ENCODE measurements around the gene TEAD1.

TEAD1 gene

DNA sequence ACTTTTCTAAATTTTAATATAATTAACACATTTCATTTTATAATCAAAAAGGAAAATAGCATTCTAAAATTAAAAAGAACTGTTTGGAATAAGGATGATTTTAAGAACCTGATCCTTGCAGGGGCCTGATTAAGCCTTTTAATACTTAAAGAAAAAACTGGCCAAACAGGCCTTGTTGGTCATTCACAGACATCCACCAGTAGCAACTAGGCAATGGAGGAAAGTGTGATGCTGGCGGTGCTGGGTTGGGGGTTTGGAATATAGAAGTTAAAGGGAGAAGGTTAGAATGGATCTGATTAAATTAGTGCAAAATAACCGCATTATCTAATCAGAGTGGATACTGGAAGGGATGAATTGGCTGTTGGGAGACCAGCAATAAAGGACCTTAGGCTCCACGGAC lies 16.9 kb upstream of the TEAD1 start:
- H3K9me3 ChIP-seq (replicated peaks; ENCODE audit: insufficient read depth, low read length): no peaks in the 10 kb centered on the region
- H4K20me1 ChIP-seq (ENCODE audit: insufficient read depth, low read length): no peaks in the 10 kb centered on the region
- no peaks in the 10 kb centered on the region for H3K79me2 ChIP-seq (ENCODE audit: low read length)
- H3K27me3 ChIP-seq (replicated peaks; ENCODE audit: insufficient read depth, low read length): no peaks in the 10 kb centered on the region
- H3K4me3 ChIP-seq (ENCODE audit: low read length): no peak overlapping the region
- H3K9me2 ChIP-seq (replicated peaks; ENCODE audit: insufficient read depth, low read length): no peaks in the 10 kb centered on the region
- no peak for DNase-seq
- H2AFZ ChIP-seq (ENCODE audit: low read length): no peak overlapping the region
- H3K36me3 ChIP-seq (replicated peaks; ENCODE audit: insufficient read depth, low read length): no peaks in the 10 kb centered on the region
- H3K4me1 ChIP-seq (ENCODE audit: low read length): no peaks in the 10 kb centered on the region
- no peak overlapping the region for H3K4me2 ChIP-seq (ENCODE audit: low read depth, low read length)
- no peak overlapping the region for H3K9ac ChIP-seq (ENCODE audit: low read length)
- TF ChIP-seq EZH2 (optimal IDR thresholded peaks at IDR 0.05; ENCODE audit: low read depth, low read length): no peak
- TF ChIP-seq EZH2phosphoT487 (IDR thresholded peaks at IDR 0.05; ENCODE audit: low read length): no peak
- TF ChIP-seq, protein P1, sequence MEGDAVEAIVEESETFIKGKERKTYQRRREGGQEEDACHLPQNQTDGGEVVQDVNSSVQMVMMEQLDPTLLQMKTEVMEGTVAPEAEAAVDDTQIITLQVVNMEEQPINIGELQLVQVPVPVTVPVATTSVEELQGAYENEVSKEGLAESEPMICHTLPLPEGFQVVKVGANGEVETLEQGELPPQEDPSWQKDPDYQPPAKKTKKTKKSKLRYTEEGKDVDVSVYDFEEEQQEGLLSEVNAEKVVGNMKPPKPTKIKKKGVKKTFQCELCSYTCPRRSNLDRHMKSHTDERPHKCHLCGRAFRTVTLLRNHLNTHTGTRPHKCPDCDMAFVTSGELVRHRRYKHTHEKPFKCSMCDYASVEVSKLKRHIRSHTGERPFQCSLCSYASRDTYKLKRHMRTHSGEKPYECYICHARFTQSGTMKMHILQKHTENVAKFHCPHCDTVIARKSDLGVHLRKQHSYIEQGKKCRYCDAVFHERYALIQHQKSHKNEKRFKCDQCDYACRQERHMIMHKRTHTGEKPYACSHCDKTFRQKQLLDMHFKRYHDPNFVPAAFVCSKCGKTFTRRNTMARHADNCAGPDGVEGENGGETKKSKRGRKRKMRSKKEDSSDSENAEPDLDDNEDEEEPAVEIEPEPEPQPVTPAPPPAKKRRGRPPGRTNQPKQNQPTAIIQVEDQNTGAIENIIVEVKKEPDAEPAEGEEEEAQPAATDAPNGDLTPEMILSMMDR (IDR thresholded peaks at IDR 0.05; ENCODE audit: low read length): no peak
- H3K27ac ChIP-seq (ENCODE audit: low read length): no peak overlapping the region
- H3F3A ChIP-seq (ENCODE audit: insufficient read depth, low read length): no peaks in the 10 kb centered on the region

DNA sequence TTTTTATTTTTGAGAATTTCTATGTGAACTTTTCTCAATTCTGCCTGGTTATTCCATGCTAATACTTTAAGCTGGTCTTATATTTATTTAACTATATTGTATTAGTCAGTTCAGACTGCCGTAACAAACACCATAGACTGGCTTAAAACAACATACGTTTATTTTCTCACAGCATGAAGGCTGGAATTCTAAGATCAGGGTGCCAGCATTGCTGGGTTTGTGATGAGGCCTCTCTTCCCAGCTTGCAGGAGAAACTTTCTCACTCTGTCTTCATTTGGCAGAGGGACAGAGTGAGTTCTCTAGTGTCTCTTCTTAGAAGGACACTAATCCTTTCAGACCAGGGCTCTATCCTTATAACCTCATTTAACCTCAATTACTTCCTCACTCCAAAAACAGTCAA lies 16.2 kb upstream of the TEAD1 start:
- Histone ChIP-seq H3K27me3 (replicated peaks; ENCODE audit: insufficient read depth, low read length) (no peaks in the 10 kb centered on the region), H3K9me2 (replicated peaks; ENCODE audit: insufficient read depth, low read length) (no peaks in the 10 kb centered on the region), H3K27ac (ENCODE audit: low read length) (no peak overlapping the region), H3F3A (ENCODE audit: insufficient read depth, low read length) (no peaks in the 10 kb centered on the region), H3K4me1 (ENCODE audit: low read length) (no peaks in the 10 kb centered on the region), H3K4me3 (ENCODE audit: low read length) (no peak overlapping the region), H3K4me2 (ENCODE audit: low read depth, low read length) (no peak overlapping the region), H3K9ac (ENCODE audit: low read length) (no peak overlapping the region), H3K9me3 (replicated peaks; ENCODE audit: insufficient read depth, low read length) (no peaks in the 10 kb centered on the region), H2AFZ (ENCODE audit: low read length) (no peak overlapping the region), H3K36me3 (replicated peaks; ENCODE audit: insufficient read depth, low read length) (no peaks in the 10 kb centered on the region), H3K79me2 (ENCODE audit: low read length) (no peaks in the 10 kb centered on the region), H4K20me1 (ENCODE audit: insufficient read depth, low read length) (no peaks in the 10 kb centered on the region)
- TF ChIP-seq EZH2phosphoT487 (IDR thresholded peaks at IDR 0.05; ENCODE audit: low read length) (no peak), EZH2 (optimal IDR thresholded peaks at IDR 0.05; ENCODE audit: low read depth, low read length) (no peak)
- TF ChIP-seq, protein P1 (IDR thresholded peaks at IDR 0.05; ENCODE audit: low read length): no peak
- DNase-seq: no peak

DNA sequence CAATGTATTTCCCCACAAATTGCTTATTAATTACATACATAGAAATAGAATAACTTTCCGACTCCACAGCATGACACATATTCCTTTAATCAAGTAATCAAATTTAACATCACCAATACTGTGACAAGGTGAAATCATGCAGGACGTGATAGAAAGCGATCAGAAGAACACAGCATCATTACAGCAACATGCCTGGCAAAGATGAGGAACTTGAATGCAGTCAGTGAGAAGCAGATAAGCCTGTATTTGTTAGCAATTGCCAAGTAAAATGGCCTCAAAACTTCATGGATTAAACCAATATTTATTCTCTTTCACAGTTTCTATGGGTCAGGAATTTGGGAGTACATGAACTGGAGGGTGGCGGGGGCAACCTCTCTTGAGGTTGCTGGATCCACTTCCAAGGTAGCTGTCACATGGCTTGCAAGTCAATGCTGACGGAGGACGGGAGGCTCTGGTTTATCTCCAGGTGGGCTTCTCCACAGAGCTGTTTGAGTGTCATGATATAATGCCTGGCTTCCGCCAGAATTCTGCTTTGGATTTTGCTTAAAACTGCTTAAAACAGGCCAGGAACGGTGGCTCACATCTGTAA lies 12.0 kb upstream of the TEAD1 start:
- no peaks in the 10 kb centered on the region for H3K9me2 ChIP-seq (replicated peaks; ENCODE audit: insufficient read depth, low read length)
- H3K4me3 ChIP-seq (ENCODE audit: low read length): no peak overlapping the region
- no peaks in the 10 kb centered on the region for H3F3A ChIP-seq (ENCODE audit: insufficient read depth, low read length)
- H4K20me1 ChIP-seq (ENCODE audit: insufficient read depth, low read length): no peaks in the 10 kb centered on the region
- TF ChIP-seq, protein P1 (IDR thresholded peaks at IDR 0.05; ENCODE audit: low read length): no peak
- TF ChIP-seq EZH2phosphoT487 (IDR thresholded peaks at IDR 0.05; ENCODE audit: low read length) (no peak), EZH2 (optimal IDR thresholded peaks at IDR 0.05; ENCODE audit: low read depth, low read length) (no peak)
- H3K36me3 ChIP-seq (replicated peaks; ENCODE audit: insufficient read depth, low read length): no peaks in the 10 kb centered on the region
- no peak overlapping the region for H3K4me2 ChIP-seq (ENCODE audit: low read depth, low read length)
- no peak overlapping the region for H2AFZ ChIP-seq (ENCODE audit: low read length)
- H3K4me1 ChIP-seq (ENCODE audit: low read length): no peaks in the 10 kb centered on the region
- H3K27ac ChIP-seq (ENCODE audit: low read length): no peak overlapping the region
- no peaks in the 10 kb centered on the region for H3K27me3 ChIP-seq (replicated peaks; ENCODE audit: insufficient read depth, low read length)
- no peaks in the 10 kb centered on the region for H3K79me2 ChIP-seq (ENCODE audit: low read length)
- H3K9ac ChIP-seq (ENCODE audit: low read length): no peak overlapping the region
- H3K9me3 ChIP-seq (replicated peaks; ENCODE audit: insufficient read depth, low read length): no peaks in the 10 kb centered on the region
- no peak for DNase-seq
